Measurements from ENCODE around the gene MYRIP.
"Not testable (repeated sequence)": the region's sequence is repeated elsewhere in the genome, so short reads cannot be mapped to it uniquely, and the experiment has no call there.

Gene MYRIP

DNA sequence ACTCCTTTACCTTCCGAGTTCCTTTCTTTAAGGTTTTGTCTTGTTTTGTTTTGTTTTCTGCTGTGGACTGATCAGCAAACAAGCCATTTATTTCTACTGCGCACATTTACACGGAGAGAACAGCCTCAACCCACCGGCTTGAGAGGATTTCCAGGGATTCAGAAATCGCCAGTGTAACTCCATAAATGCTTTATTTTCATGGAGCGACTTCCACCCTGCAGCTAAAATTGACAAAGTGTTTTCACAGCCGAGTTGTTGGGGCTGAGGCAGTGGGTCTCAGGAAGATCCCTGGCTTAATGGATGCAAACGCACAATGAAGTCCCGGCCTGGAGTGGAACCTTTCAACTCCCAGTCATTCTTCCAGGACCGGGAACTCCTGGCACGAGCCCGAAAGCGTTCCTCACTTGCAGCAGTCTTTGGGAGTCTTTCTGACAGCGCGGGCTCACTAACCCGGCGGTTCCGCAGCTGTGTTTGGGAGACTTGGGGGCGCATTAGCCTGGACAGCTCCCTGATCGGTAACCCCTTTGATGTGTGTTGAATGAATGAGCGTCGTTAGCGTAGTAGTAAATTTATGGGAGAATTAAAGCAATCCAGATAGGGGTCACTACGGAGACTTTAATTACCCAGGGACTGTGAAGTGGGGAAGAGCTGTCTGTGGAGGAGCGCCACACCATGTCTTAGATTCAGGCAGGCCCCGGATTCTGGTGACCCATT, 785 bp upstream of the MYRIP start:
- peak in 5 of 14 donors; percentile 4 to 75 (median 41) for DNase-seq

GRCh38 chr3:39809995-39810595, 686 bp downstream of the MYRIP start:
- DNase-seq, result peak in 4 of 14 donors; percentile 2 to 44 (median 15)

DNA sequence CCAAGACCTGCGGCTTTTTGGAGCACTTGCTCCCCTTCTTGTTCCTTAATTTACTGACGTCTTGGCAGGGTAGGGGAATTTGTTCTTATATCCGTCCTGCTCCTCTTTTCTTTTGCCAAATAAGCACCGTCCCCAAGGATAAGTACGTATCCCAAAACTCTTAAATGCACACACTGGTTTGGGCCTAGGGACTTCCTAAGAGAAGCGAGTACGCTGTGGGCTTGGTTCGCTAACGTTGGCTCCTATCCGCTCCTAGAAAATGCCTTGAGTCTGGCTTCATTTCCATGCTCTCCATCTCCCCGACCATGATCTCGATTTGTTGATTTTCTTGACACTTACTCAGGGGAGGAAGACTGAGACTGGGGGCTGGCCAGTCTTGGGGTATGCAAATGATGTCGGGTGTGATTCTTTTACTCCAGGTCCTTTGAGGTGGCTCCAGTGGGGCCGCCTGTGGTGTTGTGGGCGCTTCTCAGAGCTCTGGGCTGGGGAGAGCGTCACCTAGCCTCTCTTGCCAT, 1.3 kb downstream of the MYRIP start:
- peak in 1 of 14 donors; percentile 18 for DNase-seq

GRCh38 chr3:39811561-39811960, 2.2 kb downstream of the MYRIP start:
- peak in 1 of 14 donors; percentile 29 for DNase-seq

GRCh38 chr3:39812537-39812936, 3.1 kb downstream of the MYRIP start:
- DNase-seq, result peak in 1 of 14 donors; percentile 0

DNA sequence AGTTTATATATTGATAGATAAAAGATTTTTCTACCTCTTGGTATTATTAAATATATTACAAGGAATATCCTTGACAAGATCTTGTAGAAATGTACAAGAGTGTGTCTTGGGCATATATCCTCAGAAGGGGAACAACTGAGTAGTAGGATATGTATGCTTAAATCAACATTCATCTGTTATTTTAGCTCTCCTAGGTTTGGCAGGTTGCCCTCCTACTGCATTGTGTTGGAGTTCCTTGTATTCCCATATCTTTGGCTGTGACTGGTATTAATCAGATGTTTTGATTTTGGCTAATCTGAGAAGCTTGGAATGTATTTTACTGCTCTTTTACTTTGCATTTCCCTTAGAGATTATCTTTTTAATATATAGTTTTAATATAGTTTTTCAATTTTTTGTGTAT, 4.6 kb downstream of the MYRIP start:
- DNase-seq, result no peak

- DNase-seq, result no peak
Observed at GRCh38 chr3:39819899-39820298, 10.5 kb downstream of the MYRIP start.

DNA sequence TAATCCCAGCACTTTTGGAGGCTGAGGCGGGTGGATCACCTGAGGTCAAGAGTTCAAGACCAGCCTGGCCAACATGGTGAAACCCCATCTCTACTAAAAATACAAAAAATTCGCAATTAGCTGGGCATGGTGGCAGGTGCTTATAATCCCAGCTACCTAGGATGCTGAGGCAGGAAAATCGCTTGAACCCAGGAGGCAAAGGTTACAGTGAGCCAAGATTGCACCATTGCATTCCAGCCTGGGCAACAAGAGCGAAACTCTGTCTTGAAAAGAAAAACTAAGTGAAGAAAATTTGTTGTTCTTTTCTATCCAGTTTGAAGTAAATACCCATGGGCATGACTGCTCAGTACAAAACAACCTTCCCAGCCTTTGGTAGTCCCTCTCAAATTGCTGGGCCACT, 24.4 kb downstream of the MYRIP start:
- DNase-seq, result not testable (repeated sequence)

- no peak for DNase-seq
Observed at GRCh38 chr3:39839484-39839883, 30.1 kb downstream of the MYRIP start.

DNA sequence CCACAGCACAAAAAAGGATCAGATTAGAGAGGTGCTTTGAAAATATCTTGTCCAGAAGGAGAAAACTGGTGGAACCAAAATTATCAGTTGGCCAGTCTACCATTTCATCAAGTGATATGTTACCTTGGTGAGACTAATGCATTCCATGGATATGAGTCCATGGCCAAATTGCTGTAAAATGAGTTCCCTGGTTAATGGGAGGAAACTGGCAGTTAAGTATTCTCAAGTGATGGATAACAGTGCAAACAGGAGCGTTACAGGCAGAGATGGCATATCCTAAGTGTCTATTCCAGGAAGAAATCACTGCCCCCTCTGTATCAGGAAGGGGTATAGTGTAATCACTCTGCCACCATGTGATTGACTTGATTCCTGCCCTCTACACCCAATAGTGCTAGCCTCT, 34.0 kb downstream of the MYRIP start:
- no peak for DNase-seq

- no peak for DNase-seq
Observed at GRCh38 chr3:39848365-39848764, 39.0 kb downstream of the MYRIP start.

DNA sequence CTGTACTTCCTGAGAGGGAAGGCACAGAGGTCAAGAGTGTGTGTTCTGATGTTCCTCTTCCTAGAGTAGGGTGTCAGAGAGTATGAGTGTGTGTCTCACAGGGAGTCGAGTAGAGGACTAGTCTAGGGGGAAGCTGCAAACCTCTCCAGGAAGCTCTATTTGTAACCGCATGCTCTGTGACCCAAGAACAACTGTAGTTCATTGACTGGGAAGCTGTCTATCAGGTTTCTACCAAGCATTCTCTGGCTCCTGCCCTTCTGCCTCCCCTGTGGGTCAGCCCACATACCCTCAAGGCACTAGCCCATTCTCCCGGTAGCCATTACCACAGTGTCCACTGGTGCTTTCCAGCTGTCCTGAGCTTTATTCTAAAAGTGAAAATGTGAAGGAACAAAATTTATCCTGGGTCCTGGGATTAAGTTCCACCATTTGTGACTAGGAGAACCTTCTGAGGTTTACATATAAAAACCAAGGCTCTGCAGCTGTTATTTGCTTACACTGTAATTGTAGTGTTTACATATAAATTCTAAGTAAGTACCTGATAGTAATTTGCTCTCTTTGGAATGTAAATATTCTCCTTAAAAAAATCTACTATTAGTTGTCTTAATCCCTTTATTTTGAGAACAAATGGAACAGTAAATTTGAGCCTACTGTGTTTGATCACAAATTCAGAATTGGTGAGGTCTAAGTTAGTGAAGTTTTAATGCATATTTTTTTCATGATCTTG, 40.7 kb downstream of the MYRIP start:
- no peak for DNase-seq

GRCh38 chr3:39850716-39851032, 41.3 kb downstream of the MYRIP start:
- DNase-seq, result no peak

GRCh38 chr3:39855517-39855916, 46.1 kb downstream of the MYRIP start:
- no peak for DNase-seq

- DNase-seq, result no peak
Observed at GRCh38 chr3:39869890-39870289, 60.5 kb downstream of the MYRIP start.

DNA sequence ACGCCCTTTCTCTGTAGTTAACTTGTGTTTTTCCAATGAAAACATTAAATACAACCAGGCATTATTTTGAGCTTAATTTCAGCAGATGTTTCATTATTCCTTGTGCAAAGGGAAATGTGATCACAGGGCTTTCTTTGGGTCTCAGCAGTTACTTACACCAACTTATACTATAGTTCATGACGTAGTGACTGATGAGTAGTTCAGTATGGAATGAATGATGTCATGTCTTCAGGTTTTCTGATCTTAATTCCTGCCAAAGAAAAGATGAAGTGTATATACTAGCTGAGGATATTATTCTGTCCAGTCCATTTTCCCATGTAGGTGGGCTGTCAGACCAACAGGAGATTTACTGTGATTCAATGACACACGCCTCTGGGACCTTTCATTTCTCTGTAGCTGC, 61.3 kb downstream of the MYRIP start:
- DNase-seq, result no peak

- peak in 1 of 14 donors; percentile 26 for DNase-seq
Observed at GRCh38 chr3:39879581-39879980, 70.2 kb downstream of the MYRIP start.

- DNase-seq, result no peak
Observed at GRCh38 chr3:39882111-39882510, 72.7 kb downstream of the MYRIP start.

DNA sequence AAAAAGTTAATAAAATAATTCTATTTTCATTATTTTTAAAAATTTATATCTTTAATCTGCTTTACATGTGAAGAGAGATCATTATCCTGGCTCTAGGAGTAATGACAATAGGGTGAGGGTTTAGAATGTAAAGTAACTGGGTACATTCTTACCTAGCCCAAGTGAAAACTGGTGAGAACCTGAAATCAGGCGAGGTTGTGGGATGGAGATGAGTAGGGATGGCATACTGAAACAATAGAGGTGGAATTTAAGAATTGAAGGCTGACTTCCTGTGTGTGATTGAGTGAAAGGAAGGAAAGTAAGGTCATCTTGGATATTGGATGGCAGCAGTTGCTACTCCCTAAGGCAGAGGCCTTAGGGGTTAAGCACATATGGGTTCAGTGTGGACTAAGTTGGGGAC, 82.7 kb downstream of the MYRIP start:
- DNase-seq, result no peak

- DNase-seq, result no peak
Observed at GRCh38 chr3:39896184-39896583, 86.8 kb downstream of the MYRIP start.

DNA sequence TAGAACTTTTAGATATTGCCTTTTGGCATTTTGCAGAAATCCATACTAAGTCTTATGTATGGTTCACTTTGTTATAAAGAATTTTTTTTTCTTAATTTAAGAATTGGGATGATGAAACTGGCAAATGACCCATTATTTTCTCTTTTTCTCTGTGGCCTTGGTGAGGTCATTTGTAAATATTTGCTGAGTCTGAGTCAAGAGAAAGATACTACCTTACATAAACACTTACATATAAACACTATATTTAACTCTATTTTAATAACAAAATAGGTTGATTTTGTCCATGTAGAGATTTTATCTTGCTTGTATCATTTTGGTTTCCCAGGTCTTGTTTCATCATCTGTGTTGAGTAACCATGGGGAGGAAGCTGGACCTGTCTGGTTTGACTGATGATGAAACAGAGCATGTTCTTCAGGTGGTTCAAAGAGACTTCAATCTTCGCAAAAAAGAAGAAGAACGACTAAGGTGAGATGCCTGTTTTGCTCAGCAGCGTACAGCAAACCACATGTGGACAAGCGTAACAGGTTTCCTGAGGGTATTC, 91.1 kb downstream of the MYRIP start:
- no peak for DNase-seq

GRCh38 chr3:39903253-39903652, 93.8 kb downstream of the MYRIP start:
- DNase-seq, result no peak

DNA sequence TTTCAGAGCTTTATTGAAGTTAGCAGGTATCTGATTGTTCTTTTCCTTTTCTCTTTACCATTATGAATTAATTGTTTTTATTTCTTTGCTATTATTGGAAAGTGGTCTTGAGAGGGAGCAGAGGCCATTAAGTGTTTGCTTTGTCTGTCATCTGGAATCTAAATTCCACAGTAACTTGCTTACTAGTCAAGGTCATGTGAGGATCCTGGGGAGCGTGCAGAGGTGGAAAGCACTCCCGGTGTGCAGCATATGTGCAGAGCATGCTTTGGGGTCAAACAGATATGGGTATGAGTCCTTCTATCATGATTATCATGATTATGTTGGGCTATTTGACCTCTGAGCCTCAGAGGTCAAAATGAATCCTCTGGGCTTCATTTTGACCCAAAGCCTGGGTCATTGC, 96.4 kb downstream of the MYRIP start:
- no peak for DNase-seq
